K562 (cell line): Measurements from ENCODE around the gene SLC9B2. TPM values are rescaled to one million over a fixed set of nuclear protein-coding genes. Genes with fewer than 3 reads are reported as not detected.

Experiments used
- CEBPG ChIP-seq, 3 experiments: fragments of 200-800 bp in 1 of 3; sonication (Bioruptor generic) in 1 of 3; sonication (generic) in 1 of 3; formaldehyde crosslinking in 1 of 3; IDR thresholded peaks in 2 of 3; conservative IDR thresholded peaks in 1 of 3; 2 replicates each; pipeline versions ENCODE4 v1.6.1 to v1.8.0; 2016 to 2022; ENCODE audit warnings: missing compliant biosample characterization in 2 of 3, missing genetic modification characterization in 2 of 3, mild to moderate bottlenecking in 1 of 3, missing genetic modification reagents in 1 of 3
- JUND ChIP-seq, 2 experiments: IDR thresholded peaks; 2 replicates in 1 of 2; 3 replicates in 1 of 2; pipeline ENCODE4 v1.6.1; 2011; ENCODE audit warnings: borderline replicate concordance in 2 of 2, low read depth in 2 of 2, low read length in 2 of 2, improper control_type of control experiment in 1 of 2, missing biosample characterization in 1 of 2, missing genetic modification characterization in 1 of 2, missing genetic modification reagents in 1 of 2
- KLF13 ChIP-seq: fragments of 450-650 bp; IDR thresholded peaks from 2 replicates; pipeline ENCODE4 v1.6.1; 2016; ENCODE audit warnings: missing genetic modification characterization, low read depth, mild to moderate bottlenecking, missing compliant biosample characterization, moderate library complexity, borderline replicate concordance
- MAZ ChIP-seq, 2 experiments: fragments of 450-650 bp in 1 of 2; sonication (generic) in 1 of 2; formaldehyde crosslinking; IDR thresholded peaks in 1 of 2; conservative IDR thresholded peaks in 1 of 2; 2 replicates each; pipeline versions ENCODE4 v1.4.0 to v1.5.0; 2020; ENCODE audit warnings: mild to moderate bottlenecking in 1 of 2, missing genetic modification reagents in 1 of 2
- NEUROD1 ChIP-seq: fragments of 150-350 bp; IDR thresholded peaks from 2 replicates; pipeline ENCODE4 v1.6.1; 2014; ENCODE audit warnings: borderline replicate concordance, low read length, low read depth; ENCODE audit not compliant: partially characterized antibody
- NR2F6 ChIP-seq: fragments of 450-650 bp; formaldehyde crosslinking; IDR thresholded peaks from 2 replicates; pipeline ENCODE4 v1.4.0; 2020; ENCODE audit warnings: mild to moderate bottlenecking
- RAD21 ChIP-seq, 2 experiments: fragments of 250-450 bp in 1 of 2; fragments of 450-650 bp in 1 of 2; sonication (Bioruptor Pico) in 1 of 2; formaldehyde crosslinking in 1 of 2; IDR thresholded peaks in 1 of 2; conservative IDR thresholded peaks in 1 of 2; 2 replicates each; pipeline versions ENCODE4 v1.4.0 to v1.8.0; 2020 to 2022; ENCODE audit warnings: mild to moderate bottlenecking in 2 of 2, moderate library complexity in 1 of 2
- SMC3 ChIP-seq: conservative IDR thresholded peaks from 2 replicates; pipeline ENCODE4 v1.6.1; 2011; ENCODE audit warnings: low read depth, low read length, improper control_type of control experiment; ENCODE audit not compliant: insufficient read depth
- STAT5B ChIP-seq: fragments of 250-450 bp; sonication (Bioruptor Pico); IDR thresholded peaks from 2 replicates; pipeline ENCODE4 v1.8.0; 2021; ENCODE audit warnings: mild to moderate bottlenecking, inconsistent platforms
- TEAD4 ChIP-seq, 2 experiments: sonication (generic) in 1 of 2; formaldehyde crosslinking in 1 of 2; IDR thresholded peaks; 2 replicates each; pipeline versions ENCODE4 v1.6.1 to v1.8.0; 2012 to 2022; ENCODE audit warnings: borderline replicate concordance in 1 of 2, inconsistent platforms in 1 of 2, low read length in 1 of 2, mild to moderate bottlenecking in 1 of 2, missing genetic modification reagents in 1 of 2
- TGIF2 ChIP-seq: sonication (generic); formaldehyde crosslinking; IDR thresholded peaks from 2 replicates; pipeline ENCODE4 v1.8.1; 2022; ENCODE audit warnings: mild to moderate bottlenecking, missing genetic modification reagents, moderate library complexity
- ZNF311 ChIP-seq: fragments of 250-450 bp; sonication (Bioruptor Pico); IDR thresholded peaks from 2 replicates; pipeline ENCODE4 v1.4.0; 2020; ENCODE audit warnings: mild to moderate bottlenecking, moderate library complexity
- polyA plus RNA-seq, 8 experiments: library from polyadenylated mRNA; depleted of rRNA in 4 of 8; stranded (reverse) in 5 of 8; unstranded in 3 of 8; fragments of >200 nt; fragmentation: Nextera tagmentation in 2 of 8; fragmentation: Illumina TruSeq in 1 of 8; extraction: Ambion mirVana in 2 of 8; extraction: Trizol in 1 of 8; gene quantifications; 2 replicates each; pipeline versions ENCODE4 v1.2.1 to v1.2.3, GENCODE V29; 2011 to 2014; ENCODE audit warnings: inconsistent platforms in 1 of 8, missing spikeins in 1 of 8
- total RNA-seq, 7 experiments: library from RNA; depleted of rRNA in 6 of 7; stranded (reverse); fragments of >200 nt in 6 of 7; fragmentation: Illumina TruSeq in 2 of 7; extraction: Trizol in 2 of 7; gene quantifications; 2 replicates each; pipeline versions ENCODE4 v1.2.1 to v1.2.3, GENCODE V29; 2011 to 2021; ENCODE audit warnings: low replicate concordance in 1 of 7
- TF ChIP-seq, protein P1 (sequence below): fragments of 450-650 bp; IDR thresholded peaks from 2 replicates; pipeline ENCODE4 v1.6.1; 2016; ENCODE audit warnings: antibody characterized with exemption
- TF ChIP-seq, protein P2 (sequence below): fragments of 250-450 bp; sonication (Bioruptor Pico); IDR thresholded peaks from 2 replicates; pipeline ENCODE4 v1.5.0; 2021
- TF ChIP-seq, protein P3 (sequence below), 2 experiments: fragments of 450-650 bp in 1 of 2; IDR thresholded peaks; 2 replicates each; pipeline ENCODE4 v1.6.1; 2011 to 2017; ENCODE audit warnings: low read depth in 2 of 2, antibody characterized with exemption in 1 of 2, borderline replicate concordance in 1 of 2, low read length in 1 of 2, mild to moderate bottlenecking in 1 of 2, mixed read lengths in 1 of 2; ENCODE audit not compliant: control insufficient read depth in 1 of 2
- TF ChIP-seq, protein P4 (sequence below): fragments of 450-650 bp; formaldehyde crosslinking; IDR thresholded peaks from 2 replicates; pipeline ENCODE4 v1.4.0; 2020; ENCODE audit warnings: mild to moderate bottlenecking, moderate library complexity
- TF ChIP-seq, protein P5 (sequence below): fragments of 250-450 bp; sonication (Bioruptor Pico); IDR thresholded peaks from 2 replicates; pipeline ENCODE4 v1.8.0; 2021; ENCODE audit warnings: moderate library complexity, mild to moderate bottlenecking, inconsistent platforms

Gene SLC9B2
- total and polyA plus RNA-seq, 9 of the 15 experiments (the other 6 are each of a cell fraction or from before 2014, with no cell fraction given): 6.6 to 14.6 (median 11.4) TPM

DNA sequence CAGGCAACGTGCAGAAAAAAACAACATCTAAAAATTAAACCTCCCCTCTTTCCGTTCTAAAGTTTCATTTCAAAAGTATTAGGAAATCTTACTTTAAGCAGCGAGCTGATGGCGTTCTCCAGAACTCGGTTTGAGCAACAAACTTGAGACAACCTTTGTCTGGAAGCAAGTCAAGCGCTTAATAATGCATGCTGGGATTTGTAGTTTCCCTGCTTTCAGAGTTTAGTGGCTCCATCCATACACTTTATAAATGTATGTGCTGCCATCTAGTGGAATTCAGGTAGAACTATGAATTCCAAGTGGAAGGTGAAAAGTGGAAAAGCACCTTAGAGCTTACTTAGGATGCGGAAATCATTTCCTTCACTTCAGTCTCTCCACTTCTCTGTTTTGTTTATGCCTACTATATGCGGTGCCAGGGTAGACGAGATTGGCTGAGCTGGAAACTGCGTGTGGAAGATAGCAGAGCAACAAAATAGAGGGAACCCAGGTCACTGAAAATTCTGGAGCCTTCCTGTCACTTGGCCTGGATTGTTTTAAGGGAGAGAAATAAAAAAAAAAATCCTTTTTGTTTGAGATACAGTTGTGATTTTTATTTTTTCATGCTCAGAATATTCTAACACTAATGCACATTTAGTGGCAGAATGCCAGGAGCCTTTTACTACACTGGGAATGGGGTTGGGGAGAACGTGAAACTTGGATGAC is 23.3 kb upstream of the SLC9B2 start, which contains the start of gene BDH2 (continued):
- TF ChIP-seq JUND (IDR thresholded peaks at IDR 0.05; ENCODE audit: borderline replicate concordance, low read depth, low read length) (peak; percentile 23; the same call in 1 of the 2 replicates), JUND (tag; IDR thresholded peaks at IDR 0.05; ENCODE audit: borderline replicate concordance, low read depth, low read length) (no peak), TGIF2 (CRISPR knock-in tag) (no peak), MAZ (CRISPR knock-in tag; conservative IDR thresholded peaks at IDR 0.05 in 1 of 2, IDR thresholded peaks at IDR 0.05 in 1 of 2) (peak in 1 of 2 experiments; percentile 33; a peak in 1 of 4 replicates), KLF13 (tag) (no peak), SMC3 (peak; percentile 57), ZNF311 (CRISPR knock-in tag) (no peak), STAT5B (CRISPR knock-in tag) (no peak), NEUROD1 (no peak), NR2F6 (CRISPR knock-in tag) (no peak), TEAD4 (IDR thresholded peaks at IDR 0.05; ENCODE audit: low read length) (peak; percentile 71), TEAD4 (CRISPR knock-in tag; IDR thresholded peaks at IDR 0.05; ENCODE audit: borderline replicate concordance) (no peak), RAD21 (CRISPR knock-in tag; conservative IDR thresholded peaks at IDR 0.05 in 1 of 2, IDR thresholded peaks at IDR 0.05 in 1 of 2) (peak; percentile 74 to 78), CEBPG (CRISPR knock-in tag; IDR thresholded peaks at IDR 0.05) (no peak), CEBPG (tag; conservative IDR thresholded peaks at IDR 0.05 in 1 of 2, IDR thresholded peaks at IDR 0.05 in 1 of 2) (peak in 1 of 2 experiments; percentile 53; a peak in 2 of 4 replicates)
- TF ChIP-seq, protein P1, sequence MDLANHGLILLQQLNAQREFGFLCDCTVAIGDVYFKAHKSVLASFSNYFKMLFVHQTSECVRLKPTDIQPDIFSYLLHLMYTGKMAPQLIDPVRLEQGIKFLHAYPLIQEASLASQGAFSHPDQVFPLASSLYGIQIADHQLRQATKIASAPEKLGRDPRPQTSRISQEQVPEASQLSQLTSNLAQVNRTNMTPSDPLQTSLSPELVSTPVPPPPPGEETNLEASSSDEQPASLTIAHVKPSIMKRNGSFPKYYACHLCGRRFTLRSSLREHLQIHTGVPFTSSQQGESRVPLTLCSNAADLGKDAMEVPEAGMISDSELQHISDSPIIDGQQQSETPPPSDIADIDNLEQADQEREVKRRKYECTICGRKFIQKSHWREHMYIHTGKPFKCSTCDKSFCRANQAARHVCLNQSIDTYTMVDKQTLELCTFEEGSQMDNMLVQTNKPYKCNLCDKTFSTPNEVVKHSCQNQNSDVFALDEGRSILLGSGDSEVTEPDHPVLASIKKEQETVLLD: no peak
- TF ChIP-seq, protein P2, sequence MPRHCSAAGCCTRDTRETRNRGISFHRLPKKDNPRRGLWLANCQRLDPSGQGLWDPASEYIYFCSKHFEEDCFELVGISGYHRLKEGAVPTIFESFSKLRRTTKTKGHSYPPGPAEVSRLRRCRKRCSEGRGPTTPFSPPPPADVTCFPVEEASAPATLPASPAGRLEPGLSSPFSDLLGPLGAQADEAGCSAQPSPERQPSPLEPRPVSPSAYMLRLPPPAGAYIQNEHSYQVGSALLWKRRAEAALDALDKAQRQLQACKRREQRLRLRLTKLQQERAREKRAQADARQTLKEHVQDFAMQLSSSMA (CRISPR knock-in tag): no peak
- TF ChIP-seq, protein P3, sequence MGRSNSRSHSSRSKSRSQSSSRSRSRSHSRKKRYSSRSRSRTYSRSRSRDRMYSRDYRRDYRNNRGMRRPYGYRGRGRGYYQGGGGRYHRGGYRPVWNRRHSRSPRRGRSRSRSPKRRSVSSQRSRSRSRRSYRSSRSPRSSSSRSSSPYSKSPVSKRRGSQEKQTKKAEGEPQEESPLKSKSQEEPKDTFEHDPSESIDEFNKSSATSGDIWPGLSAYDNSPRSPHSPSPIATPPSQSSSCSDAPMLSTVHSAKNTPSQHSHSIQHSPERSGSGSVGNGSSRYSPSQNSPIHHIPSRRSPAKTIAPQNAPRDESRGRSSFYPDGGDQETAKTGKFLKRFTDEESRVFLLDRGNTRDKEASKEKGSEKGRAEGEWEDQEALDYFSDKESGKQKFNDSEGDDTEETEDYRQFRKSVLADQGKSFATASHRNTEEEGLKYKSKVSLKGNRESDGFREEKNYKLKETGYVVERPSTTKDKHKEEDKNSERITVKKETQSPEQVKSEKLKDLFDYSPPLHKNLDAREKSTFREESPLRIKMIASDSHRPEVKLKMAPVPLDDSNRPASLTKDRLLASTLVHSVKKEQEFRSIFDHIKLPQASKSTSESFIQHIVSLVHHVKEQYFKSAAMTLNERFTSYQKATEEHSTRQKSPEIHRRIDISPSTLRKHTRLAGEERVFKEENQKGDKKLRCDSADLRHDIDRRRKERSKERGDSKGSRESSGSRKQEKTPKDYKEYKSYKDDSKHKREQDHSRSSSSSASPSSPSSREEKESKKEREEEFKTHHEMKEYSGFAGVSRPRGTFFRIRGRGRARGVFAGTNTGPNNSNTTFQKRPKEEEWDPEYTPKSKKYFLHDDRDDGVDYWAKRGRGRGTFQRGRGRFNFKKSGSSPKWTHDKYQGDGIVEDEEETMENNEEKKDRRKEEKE (IDR thresholded peaks at IDR 0.05; ENCODE audit: borderline replicate concordance in 1 of 2, control insufficient read depth in 1 of 2, low read depth in 2 of 2, low read length in 1 of 2): no peak
- TF ChIP-seq, protein P4, sequence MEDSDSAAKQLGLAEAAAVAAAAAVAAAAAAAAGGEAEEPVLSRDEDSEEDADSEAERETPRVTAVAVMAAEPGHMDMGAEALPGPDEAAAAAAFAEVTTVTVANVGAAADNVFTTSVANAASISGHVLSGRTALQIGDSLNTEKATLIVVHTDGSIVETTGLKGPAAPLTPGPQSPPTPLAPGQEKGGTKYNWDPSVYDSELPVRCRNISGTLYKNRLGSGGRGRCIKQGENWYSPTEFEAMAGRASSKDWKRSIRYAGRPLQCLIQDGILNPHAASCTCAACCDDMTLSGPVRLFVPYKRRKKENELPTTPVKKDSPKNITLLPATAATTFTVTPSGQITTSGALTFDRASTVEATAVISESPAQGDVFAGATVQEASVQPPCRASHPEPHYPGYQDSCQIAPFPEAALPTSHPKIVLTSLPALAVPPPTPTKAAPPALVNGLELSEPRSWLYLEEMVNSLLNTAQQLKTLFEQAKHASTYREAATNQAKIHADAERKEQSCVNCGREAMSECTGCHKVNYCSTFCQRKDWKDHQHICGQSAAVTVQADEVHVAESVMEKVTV (CRISPR knock-in tag): peak; percentile 55
- TF ChIP-seq, protein P5, sequence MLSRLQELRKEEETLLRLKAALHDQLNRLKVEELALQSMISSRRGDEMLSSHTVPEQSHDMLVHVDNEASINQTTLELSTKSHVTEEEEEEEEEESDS (CRISPR knock-in tag): no peak
